Mucosa of gallbladder (tissue), 1 donor: ENCODE measurements around the gene THBS3. TPM values are rescaled to one million over a fixed set of nuclear protein-coding genes. Genes with fewer than 3 reads are reported as not detected.
A peak's percentile ranks its signal among the peaks of the same experiment; 100 is the strongest.

Experiments used
- DNase-seq: peaks from one replicate; pipeline ENCODE4 v3.0.0-alpha.2; 2020; ENCODE audit warnings: low spot score
- total RNA-seq: library from RNA; stranded (reverse); gene quantifications from one replicate; pipeline ENCODE4 v1.2.1, GENCODE V29; 2021
- donor health status: DM: no; HTN: no; CAD: no.

The THBS3 gene
- total RNA-seq, 1 donor from 2014 or later, result 43.1 TPM

DNA sequence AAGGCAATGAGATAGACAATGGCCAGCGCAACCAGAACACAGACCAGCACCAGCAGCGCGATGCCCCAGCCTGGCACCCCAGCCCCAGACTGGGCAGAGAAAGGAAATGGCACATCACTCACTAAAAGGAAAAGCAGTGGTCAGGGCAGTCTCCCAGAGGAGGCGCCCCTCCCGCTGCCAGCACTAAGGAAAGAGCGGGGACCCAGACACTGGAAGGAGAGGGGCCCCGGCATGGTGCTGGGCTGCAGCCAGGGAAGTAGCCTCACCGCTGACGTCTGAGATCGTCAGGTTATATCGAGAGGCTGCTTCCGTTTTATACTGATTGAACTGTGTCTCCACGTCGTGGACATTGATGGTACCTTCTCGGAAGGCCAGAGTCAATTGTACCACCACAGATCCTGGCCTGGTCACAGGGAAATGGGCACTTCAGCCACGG lies 20.2 kb downstream of the THBS3 start:
- no peak for DNase-seq

DNA sequence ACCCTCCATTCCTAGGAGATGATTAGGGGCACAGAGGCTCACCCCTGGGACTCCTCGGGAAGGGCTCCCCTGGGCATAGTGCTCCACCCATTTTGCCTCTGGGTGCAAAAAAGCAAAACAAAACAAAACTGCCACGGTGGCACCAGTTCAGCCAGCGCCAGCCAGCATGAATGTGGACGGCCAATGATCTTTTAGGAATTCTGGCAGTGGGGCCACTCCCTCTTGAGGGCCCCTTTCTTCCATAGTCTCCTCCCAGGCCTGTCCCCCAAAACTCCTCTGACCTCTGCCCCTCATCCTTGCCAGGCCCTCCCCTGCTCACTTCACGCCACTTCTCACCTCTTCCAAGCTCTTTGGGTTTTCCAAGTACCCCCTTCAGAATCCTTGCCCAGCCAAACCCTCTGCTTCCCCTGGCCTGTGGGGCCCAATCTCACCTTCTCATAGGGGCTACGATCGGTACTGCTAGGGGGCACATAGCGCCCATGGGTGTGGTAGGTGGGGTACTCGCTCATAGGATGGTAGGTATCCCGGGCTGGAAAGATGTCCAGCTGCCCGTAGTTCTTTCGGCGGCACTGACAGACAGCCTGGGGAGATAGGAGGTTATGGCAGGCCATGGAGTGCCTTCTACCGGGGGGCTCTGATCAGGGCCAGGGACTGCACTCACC lies 20.8 kb downstream of the THBS3 start:
- DNase-seq, result no peak

DNA sequence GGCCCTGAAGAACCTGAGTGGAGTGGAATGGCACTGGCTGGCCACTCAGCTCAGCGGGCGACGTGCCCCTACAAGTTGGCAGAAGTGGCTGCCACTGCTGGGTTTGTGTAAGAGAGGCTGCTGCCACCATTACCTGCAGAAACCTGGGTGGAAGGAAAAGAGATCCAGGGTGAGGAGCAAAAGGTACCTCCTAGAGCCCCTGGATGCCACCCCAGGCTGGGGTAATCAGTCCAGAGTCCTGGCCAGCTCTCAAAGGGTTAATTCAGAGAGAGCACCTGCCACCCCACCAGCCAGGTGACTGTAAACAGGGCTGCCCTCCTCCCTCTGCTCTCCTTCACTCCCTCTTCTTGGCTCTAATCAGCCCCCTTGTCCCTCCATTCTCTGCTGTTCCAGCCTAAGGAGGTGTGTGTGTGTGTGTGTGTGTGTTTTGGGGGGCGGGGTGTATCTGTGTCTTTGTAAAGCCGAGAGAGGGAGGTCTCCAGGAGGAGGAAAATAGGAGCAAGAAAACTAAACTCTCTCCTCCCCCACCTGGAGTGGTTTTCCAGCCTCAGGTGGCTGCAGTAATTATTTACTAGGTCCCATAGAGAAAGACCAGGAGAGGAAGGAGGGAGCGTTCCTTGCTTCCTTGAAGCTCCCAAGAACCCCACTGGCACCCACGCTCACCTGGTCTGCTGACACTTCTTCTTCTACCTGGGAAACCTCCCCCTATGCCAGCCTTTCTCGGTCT lies 21.5 kb downstream of the THBS3 start:
- peak; percentile 43 for DNase-seq

DNA sequence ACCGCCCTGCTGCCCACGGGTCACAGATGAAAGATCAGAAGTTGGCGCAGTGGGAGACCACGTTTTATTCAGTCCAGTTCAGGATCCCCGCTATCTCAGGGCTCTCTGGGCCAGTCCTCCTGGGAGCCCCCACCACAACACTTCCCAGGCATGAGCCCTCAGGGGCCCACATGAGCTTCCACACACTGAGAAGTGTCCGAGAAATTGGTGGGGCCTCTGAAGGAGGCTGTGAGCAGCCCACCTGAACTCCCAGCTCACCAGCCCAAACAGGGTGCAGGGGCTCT lies 22.0 kb downstream of the THBS3 start:
- DNase-seq, result no peak

DNA sequence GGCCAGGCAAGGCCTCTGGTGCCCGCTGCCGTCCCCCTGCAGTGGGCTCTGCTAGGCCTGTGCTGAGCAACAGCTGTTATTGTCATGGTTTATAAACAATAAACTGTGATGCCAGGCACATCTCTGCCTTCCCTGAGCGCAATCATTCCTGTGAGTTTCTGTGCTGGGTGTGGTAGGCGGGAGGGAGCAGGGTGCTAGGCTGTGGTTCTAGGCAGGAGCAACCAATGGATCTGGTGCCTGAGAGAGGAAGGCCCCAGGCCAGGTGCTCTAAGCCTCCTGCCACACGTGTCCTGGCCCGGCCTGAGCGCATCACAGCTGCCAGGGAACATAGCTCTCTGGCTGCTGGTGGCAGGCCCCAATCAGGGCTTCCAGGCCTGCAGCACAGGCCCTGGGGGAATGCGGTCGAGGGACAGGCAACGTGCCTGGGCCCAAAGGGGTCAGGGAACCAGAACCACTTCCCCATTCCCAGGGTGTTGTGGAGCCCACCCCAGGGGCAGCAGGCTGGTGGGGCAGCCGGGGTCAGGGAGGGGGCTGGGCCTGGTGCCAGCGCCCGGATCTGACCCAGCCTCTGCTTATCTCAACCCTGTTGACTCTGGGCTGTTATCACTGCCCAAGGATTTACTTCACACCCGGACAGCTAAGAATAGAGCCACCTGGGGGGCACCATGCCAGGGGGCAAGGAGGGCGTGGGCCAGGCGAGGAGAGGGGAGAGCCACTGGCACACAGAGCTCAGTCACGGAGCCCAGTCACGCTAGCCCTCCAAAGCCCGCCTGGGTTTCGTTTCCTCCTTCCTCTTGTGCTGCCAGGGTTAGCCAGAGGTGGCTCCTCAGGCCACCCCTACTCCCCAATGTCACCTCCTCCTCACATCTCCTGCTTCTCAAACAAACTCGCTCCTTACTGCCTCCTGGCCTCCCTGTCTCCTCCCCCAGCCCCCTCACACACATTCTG lies 22.6 kb downstream of the THBS3 start:
- no peak for DNase-seq

DNA sequence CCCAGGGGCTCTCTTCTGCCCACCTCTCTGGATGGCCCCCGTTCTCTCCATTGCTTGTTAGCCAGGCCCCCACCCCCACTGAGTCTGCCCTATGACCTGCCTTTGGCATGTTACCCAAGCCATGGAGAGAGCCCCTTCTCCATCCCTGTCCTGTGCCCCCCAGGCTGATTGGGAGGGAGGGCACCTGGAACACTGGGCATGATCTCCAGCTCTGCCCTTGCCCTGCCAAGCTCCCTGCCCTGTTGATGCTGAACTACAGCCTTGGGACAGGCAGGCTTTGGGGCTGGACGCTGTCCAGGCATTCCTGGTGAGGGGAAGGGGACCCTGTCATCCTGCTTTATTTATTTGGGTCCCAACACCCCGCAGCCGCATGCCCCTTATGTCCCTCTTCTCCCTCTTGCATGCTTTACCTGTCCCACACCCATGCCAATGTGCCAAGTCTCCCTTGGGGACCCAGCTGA lies 23.3 kb downstream of the THBS3 start:
- DNase-seq, result no peak

DNA sequence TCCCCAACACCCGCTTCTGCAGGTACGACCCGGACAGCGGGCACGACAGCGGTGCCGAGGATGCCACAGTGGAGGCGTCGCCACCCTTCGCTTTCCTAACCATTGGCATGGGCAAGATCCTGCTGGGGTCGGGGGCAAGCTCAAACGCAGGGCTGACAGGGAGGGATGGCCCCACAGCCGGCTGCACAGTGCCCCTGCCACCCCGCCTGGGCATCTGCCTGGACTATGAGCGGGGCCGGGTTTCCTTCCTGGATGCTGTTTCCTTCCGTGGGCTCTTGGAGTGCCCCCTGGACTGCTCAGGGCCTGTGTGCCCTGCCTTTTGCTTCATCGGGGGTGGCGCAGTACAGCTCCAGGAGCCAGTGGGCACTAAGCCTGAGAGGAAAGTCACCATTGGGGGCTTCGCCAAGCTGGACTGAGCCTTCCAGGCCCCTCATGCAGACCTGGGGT lies 23.9 kb downstream of the THBS3 start:
- DNase-seq, result no peak

DNA sequence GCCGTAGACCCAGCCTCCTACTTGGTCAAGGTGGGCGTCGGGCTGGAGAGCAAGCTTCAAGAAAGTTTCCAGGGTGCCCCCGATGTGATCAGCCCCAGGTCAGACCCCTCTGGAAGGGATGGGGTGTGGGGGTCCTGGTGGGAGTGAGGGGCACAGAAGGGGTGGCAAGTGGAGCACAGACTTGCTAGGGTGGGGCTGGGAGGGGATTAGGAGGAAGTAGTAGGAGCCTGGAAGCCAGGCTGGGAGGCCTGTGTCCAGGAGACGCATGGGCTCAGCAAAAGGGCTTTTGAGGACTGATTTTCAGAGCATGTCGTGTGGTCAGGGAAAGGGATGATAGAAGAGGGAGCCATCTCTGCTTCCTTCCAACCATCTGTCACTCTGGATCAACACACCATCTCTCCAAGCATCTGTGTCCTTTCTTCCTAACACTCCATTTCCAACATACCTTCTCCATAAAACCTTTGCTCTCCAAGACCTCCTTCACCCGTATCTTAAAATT lies 25.6 kb downstream of the THBS3 start:
- no peak for DNase-seq

DNA sequence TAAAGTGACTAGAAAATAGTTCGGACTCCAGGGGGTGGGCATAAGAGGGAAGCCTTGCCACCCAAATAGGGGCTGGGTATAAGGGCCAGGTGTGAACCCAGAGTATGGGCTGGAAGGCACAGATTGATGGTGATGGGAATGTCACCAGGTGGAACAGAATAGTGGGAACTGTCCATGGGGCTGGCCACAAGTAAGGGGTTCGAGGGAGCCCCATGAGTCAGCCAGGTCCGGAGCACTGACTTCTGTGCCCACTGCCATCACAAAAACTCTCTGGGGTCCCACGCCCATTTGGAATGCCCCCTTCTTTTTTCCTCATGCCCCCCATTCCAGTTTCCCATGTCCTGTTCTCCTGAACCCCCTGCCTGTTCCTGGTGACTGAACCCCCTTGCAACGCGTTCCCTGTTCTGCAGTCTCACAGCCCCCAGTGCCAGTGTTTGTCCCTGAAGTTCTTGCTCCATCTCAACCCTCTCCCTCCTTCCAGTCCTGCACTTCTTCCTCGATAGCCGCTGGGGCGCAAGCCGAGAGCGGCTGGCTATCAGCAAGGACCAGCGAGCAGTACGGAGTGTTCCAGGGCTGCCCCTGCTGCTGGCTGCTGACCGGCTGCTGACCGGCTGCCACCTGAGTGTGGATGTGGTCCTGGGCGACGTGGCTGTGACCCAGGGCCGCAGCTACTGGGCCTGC lies 26.2 kb downstream of the THBS3 start:
- DNase-seq, result no peak

DNA sequence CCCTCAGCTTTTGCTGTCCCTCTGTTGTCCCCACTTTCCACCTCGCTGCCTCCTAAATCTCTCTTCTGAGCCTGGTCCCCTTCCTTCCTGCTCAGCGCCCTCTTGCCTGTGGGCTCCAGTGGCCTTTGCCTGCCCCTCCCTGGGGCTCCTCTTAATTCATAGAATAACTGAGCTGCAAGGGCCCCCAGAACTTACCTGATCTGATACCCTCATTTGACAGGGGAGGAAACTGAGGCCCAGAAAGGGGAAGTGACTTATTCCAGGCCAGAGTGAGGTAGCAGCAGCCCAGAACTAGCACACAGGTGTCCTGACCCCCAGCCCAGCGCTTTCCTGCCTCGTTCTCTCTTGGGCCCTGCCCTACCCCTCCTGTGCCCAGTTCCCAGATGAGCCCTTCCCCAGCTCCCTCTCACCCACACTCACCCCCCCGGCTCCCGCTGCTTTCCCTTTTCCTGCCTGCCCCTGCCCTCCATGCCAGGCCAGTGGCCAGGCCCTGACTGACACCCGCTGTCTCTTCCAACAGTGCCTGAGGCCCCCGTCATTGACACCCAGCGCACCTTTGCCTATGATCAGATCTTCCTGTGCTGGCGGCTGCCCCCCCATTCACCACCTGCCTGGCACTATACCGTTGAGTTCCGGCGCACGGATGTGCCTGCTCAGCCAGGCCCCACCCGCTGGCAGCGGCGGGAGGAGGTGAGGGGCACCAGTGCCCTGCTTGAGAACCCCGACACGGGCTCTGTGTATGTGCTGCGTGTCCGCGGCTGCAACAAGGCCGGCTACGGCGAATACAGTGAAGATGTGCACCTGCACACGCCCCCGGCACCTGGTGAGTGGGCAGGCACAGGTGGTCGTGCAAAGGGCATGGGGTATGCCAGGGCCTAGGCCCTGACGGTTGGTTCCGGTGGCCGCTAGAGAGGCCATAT lies 28.3 kb downstream of the THBS3 start:
- DNase-seq, result no peak

DNA sequence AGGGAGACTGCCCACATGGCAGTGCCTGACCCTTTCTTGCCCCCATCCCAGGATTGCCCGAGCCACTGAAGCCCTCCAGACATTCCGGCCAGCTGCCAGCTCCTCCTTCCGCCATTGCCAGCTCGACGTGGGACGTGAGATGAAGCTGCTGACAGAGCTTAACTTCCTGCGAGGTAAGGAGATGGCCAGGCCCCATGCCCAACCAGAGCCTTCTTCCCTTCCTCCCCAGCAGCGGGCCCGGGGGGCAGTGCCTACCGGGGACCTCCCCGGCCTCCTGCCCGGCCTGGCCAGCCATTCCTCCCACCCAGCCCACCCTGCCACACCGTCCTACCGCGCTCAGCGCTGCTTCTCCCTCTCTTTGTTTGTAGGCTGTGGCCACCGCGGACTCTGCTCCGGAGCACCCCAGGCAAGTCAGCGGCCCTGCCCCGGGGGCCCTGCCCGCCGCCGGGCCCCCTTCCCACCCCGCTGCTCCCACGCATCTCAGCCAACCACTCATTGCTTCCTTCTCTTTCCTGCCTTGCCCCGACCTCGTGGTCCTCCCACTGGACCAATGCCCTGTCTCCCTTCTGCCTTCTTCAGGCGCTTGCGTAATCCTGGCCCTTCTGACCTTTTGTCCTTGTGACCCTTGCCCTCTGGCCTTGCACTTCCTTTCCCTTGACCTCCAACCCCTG lies 29.1 kb downstream of the THBS3 start:
- DNase-seq, result no peak

DNA sequence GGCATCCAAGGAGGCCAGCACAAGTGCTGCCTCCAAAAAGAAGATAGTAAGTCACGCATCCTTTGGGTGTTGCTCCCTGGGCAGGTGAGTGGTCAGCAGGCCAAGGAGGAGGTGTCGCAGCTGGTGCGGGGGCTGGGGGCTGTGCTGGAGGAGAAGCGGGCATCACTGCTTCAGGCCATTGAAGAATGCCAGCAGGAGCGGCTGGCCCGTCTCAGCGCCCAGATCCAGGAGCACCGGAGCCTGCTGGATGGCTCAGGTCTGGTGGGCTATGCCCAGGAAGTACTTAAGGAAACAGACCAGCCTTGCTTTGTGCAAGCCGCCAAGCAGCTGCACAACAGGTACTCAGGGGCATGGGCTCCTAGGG lies 29.8 kb downstream of the THBS3 start:
- no peak for DNase-seq

DNA sequence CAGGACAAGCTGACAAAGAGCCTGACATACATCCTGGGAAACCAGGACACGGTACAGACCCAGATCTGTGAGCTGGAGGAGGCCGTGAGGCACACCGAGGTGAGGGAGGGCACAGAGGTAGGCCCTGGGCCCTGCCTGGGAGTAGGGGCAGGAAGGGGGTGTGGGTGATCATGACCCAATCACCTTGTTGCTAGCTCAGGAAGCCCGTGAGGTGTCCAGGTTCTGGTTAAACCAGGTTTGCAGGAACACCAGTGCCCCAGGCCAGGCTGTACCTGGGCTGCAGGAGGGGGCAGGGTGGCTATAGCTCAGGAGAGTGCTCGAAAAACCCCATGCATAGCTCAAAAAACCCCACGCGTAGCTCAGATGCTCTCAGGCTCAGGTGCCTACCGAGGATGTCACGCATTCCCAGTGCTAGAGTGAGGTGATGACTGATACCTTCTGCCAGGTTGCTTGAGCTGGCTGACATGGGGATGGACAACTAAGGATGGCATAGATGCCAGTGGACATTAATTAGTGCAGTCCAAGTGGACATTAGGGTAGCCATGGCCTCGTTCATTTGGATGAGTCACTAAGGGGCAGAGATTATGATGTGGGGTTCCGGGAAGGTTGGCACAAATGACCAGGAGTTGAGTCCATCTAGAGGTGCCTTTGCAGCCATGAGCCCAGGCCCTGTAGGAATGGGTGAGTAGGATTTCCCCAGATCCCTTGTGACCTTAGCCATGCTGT lies 30.3 kb downstream of the THBS3 start:
- no peak for DNase-seq

DNA sequence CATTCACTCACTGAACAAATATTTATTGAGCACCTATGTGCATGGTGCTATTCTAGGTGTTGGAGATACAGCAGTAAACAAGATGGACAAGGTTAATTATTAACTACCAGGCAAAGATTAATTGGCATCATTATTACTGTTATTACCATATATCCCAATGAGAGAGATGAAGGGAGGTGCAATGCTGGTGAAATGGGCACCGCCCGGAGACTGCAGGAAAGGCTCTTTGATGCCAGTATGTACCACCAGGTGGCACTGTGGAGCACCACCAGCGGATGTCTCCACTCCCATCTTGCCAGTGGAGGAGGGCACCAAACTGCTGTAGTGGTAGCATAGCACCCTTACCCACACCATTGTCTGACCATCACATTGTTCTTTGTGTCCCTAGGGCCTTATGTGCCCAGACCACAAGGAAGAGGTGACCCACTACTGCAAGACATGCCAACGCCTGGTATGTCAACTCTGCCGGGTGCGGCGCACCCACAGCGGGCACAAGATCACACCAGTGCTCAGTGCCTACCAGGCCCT lies 31.1 kb downstream of the THBS3 start:
- peak; percentile 89 for DNase-seq

DNA sequence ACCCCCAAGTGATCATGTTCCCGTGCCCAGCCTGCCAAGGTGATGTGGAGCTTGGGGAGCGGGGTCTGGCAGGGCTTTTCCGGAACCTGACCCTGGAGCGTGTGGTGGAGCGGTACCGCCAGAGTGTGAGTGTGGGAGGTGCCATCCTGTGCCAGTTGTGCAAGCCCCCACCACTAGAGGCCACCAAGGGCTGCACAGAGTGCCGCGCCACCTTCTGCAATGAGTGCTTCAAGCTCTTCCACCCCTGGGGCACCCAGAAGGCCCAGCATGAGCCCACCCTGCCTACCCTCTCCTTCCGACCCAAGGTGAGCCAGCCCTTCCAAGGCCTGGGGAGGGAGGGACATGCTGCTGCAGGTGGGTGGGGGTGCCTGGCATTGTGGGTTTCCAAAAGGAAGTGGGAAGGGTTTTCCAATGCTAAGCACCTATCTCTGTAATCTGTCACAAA lies 31.7 kb downstream of the THBS3 start:
- no peak for DNase-seq

DNA sequence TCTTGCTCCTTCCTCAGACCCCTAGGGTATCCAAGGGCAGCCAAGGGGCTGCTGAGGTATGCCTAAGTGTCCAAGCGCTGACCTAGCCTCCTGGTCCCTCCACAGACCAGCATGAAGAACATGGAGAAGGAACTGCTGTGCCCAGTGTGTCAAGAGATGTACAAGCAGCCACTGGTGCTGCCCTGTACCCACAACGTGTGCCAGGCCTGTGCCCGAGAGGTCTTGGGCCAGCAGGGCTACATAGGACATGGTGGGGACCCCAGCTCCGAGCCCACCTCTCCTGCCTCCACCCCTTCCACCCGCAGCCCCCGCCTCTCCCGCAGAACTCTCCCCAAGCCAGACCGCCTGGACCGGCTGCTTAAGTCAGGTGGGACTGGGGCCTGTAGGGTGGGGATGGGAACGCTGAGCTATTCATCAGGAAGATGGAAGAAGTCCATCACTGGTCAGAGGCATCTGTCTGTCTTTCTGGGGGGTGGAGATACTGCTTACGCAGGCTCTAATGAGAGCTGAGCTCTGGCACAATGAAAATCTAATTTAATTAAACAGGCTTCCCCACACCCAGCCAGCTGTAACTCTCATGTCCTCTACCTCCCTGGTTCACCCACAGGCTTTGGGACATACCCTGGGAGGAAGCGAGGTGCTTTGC lies 32.3 kb downstream of the THBS3 start:
- DNase-seq, result no peak

DNA sequence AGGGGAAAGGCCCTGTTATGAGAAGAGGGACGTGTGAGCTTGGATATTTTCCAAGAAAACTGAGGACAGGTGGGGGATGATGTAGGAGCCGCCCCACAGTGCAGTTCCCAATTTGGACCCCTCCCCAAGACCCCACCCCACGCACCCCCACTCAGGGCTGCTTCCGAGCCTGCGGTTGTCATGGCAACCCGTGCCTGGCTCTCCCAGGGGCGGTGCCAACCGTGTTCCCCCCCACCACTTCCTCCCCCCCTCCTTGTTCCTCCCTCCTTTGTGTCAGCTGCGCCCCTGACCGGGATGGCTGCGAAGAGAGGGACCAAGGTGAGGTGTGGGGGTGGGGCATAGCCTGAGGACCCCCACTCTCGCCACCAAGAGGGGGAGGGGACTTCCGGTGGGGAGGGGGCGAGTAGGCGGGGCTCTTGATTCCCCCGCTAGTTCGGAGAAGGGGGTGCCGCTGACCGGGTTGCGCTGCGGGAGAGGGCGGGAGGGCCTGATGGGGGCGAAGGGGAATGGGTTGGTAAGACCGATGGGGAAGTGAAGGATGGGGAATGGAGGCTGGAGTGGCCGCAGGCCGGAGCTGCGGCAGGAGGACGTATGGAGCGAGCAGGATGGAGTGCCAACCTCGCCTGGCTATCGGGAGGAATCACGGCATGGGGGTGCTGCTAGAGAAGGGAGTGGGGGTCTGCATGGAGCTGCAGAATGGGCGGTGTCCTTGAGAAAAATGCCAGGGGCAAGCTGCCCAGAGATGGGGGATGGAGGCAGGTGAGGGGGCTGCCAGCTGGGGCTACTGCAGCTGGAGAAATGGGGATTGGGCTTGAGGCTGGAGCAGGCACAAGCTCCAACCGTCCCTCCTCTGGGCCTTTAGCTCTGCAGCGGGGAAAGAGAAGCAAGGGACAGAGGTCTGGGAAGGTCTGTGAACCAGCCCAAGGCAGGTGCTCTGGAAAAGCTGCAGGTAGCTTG lies 33.1 kb downstream of the THBS3 start:
- DNase-seq, result no peak
